Diencephalon (tissue), 1 donor: Measurements from ENCODE around the gene MIPEP. TPM values are rescaled to one million over a fixed set of nuclear protein-coding genes. Genes with fewer than 3 reads are reported as not detected.

Source experiments
- small RNA-seq: library from RNA; depleted of rRNA; stranded (forward); fragments of <200 nt; gene quantifications from one replicate; pipeline ENCODE3, GENCODE V24; 2014
- total RNA-seq: library from RNA; depleted of rRNA; stranded (reverse); fragments of >200 nt; gene quantifications from one replicate; pipeline ENCODE4 v1.2.3, GENCODE V29; 2014

Gene MIPEP
- total RNA-seq = 17.8 TPM

GRCh38 chr13:23888658-23889614 is at the start of gene MIPEP:
Gene MIPEP, minus strand, starts transcription at chr13:23889400. Its CDS starts 80 bp downstream, at chr13:23889320.

GRCh38 chr13:23897452-23897919 is 8.3 kb upstream of the MIPEP start, which contains the start of gene C1QTNF9B:
Gene C1QTNF9B, minus strand, starts transcription at chr13:23897502.

Small RNA genes lying within 50 kb of the gene (small RNA-seq; reads per million reads assigned to genes)
- not detected for gene MTCO3P2

Other genes starting within 250 kb of the MIPEP start
- gene C1QTNF9B, start 8.1 kb upstream of the MIPEP start, total RNA-seq = not detected